Measurements from ENCODE around the gene MAP2.
"Not testable (repeated sequence)": the region's sequence is repeated elsewhere in the genome, so short reads cannot be mapped to it uniquely, and the experiment has no call there.

The MAP2 gene

DNA sequence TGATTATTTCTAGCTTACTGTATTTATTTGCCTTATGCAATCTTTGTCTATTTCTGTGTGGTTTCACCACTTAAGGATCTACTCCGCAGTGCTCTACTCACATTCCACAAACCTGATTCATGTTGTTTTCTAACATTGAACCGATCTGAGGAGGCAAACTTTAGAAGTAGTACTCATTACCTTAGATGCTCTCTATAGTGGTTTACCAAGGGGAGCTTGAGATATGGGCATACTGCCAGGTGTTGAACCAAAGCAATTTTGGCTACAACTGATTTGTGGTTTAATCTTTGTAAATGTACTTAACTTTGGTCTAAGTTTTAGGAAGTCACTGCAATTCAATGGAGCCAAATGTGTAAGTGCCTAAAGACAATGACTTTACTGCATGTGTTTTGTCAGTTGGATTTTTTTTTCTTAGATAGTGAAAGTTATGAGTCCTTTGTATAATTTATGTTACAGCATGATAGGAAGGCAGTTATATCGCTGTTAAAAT is 50.1 kb downstream of the MAP2 start:
- peak; percentile 97 for DNase-seq (ENCODE audit: low read depth)

- no peak for DNase-seq (ENCODE audit: low read depth)
These were observed 51.1 kb downstream of the MAP2 start for GRCh38 chr2:209474960-209475359.

- DNase-seq (ENCODE audit: low read depth): peak; percentile 69
These were observed 52.7 kb downstream of the MAP2 start for GRCh38 chr2:209476367-209477208.

- DNase-seq (ENCODE audit: low read depth): not testable (repeated sequence)
These were observed 68.4 kb downstream of the MAP2 start for GRCh38 chr2:209492296-209492695.

GRCh38 chr2:209495068-209495620 is 71.3 kb downstream of the MAP2 start:
- DNase-seq (ENCODE audit: low read depth): not testable (repeated sequence)

DNA sequence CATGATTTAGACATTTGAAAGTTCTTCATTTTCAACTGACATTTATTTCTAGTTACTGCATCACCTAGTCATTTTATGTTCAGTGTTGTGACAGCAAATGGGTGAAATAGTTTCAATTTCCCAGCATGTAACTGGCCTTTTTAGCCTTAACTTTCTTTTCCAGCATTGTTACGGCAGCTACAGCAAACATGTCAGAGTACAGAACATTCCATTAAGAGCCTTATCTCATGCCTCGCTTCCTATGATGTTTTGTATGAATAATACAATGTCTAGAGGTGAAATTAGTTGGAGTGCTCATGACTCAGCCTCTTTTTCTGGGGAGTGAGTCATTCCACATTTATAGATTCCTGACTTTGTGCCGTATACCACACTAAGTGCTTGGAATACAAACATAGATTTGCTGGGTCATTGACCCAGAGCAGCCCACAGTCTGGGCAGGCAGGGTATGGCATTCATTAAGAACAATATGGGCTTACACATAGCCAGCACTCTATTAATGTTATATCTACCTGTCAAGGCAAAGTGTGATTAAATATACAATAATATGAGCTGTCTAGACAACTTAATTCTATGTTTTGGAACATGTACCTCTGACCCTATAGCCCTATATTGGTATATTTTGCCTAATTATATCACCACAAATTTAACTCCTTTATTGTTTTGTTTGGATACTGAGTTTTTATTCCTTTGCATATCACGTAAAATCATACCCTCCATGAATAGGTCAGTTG is 72.2 kb downstream of the MAP2 start:
- peak; percentile 98 for DNase-seq (ENCODE audit: low read depth)

- peak; percentile 43 for DNase-seq (ENCODE audit: low read depth)
These were observed 72.7 kb downstream of the MAP2 start for GRCh38 chr2:209496586-209496982.

- DNase-seq (ENCODE audit: low read depth): no peak
These were observed 74.8 kb downstream of the MAP2 start for GRCh38 chr2:209498614-209499013.

DNA sequence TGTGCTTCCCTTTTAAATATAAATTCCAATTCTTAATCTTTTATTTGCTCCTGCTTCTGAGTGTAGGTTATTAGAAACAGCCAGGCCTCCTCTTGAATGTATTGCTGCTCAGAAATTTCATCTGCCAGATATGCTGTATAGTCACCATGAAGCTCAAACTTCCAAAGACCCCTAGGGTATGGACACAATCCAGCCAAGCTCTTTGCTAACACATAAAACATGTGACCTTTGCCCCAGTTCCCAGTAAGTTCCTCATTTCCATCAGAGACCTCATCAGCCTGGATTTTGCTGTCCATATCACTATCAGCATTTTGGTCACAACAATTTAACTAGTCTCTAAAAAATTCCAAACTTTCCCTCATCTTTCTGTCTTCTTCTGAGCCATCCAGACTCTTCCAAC is 75.2 kb downstream of the MAP2 start:
- peak; percentile 49 for DNase-seq (ENCODE audit: low read depth)

DNA sequence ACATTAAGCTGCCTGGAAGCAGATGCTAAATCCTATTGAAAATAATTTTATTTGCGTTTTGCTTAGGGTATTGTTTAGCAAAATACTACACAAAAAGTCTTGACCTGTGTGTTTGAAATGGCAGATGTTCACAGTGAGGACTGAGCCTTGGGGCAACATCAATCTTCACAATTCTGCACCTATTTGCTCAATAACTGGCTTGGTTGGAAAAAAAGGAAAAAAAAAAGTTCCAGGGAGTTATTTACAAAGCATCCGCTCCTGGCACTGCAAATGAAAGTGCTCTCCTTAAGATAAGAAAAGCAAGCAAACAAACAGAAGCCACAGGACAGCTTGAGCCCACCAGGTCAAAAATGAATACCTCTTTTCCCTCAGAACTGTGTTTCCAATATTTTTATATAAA is 77.7 kb downstream of the MAP2 start:
- DNase-seq (ENCODE audit: low read depth): no peak

DNA sequence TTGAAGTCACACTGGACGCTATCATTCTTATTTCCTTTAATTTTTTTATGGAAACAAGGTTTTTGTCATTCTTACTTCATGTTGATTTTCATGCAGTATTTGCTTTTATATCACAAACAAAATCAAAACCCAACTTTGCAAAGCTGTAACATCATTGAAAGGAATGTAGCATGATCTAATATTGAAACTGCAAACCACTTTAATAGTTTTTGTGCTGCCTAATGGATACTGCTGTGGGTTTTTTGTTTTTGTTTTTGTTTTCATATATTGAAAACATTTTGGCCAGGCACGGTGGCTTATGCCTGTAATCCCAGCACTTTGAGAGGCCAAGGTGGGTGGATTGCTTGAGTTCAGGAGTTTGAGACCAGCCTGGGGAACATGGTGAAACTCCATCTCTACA is 81.6 kb downstream of the MAP2 start:
- no peak for DNase-seq (ENCODE audit: low read depth)

- DNase-seq (ENCODE audit: low read depth): no peak
These were observed 84.4 kb downstream of the MAP2 start for GRCh38 chr2:209508255-209508654.

- DNase-seq (ENCODE audit: low read depth): no peak
These were observed 87.8 kb downstream of the MAP2 start for GRCh38 chr2:209511637-209512036.

- no peak for DNase-seq (ENCODE audit: low read depth)
These were observed 89.1 kb downstream of the MAP2 start for GRCh38 chr2:209512971-209513370.

- no peak for DNase-seq (ENCODE audit: low read depth)
These were observed 93.6 kb downstream of the MAP2 start for GRCh38 chr2:209517436-209517835.

DNA sequence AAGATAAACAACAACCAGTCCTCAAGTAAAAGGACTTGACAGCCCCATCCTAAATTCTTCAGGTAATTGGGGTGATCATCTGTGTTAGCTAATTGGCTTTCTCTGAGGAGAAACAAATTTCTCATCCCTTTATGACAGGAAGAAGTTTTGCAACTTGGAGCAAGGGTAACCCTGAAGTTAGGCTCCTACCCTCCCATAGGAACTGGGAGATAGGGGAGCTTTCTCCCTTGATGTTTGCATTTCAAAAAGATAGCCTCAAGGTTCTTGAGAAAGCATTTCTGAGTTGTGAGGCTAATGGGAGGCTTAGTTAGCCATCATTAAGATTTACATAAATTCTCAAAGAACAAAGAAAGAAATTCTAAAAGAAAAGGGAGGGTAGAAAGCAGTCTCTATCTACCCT is 95.4 kb downstream of the MAP2 start:
- no peak for DNase-seq (ENCODE audit: low read depth)

- DNase-seq (ENCODE audit: low read depth): no peak
These were observed 96.1 kb downstream of the MAP2 start for GRCh38 chr2:209519906-209520305.

- no peak for DNase-seq (ENCODE audit: low read depth)
These were observed 99.3 kb downstream of the MAP2 start for GRCh38 chr2:209523041-209523740.

- no peak for DNase-seq (ENCODE audit: low read depth)
These were observed 100.0 kb downstream of the MAP2 start for GRCh38 chr2:209523867-209524266.

DNA sequence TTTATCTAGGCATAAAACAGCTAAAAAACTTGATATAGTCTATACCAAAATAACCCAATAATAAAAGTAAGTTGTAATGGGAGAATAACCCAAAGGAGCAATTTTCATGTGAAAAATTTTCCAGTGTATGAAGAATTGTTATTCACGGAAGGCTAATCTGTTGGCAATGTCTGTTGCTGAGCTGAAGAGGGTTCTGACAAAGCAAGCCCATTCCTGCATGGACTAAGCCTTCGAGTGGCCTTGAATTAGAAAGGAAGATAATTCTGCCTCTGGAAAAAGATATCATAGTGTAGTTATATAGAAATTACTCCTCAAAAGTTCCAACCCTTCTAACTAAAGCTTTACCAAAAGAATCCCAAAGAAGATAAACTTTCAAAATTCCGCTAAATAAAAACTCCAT is 101.5 kb downstream of the MAP2 start:
- peak; percentile 33 for DNase-seq (ENCODE audit: low read depth)

DNA sequence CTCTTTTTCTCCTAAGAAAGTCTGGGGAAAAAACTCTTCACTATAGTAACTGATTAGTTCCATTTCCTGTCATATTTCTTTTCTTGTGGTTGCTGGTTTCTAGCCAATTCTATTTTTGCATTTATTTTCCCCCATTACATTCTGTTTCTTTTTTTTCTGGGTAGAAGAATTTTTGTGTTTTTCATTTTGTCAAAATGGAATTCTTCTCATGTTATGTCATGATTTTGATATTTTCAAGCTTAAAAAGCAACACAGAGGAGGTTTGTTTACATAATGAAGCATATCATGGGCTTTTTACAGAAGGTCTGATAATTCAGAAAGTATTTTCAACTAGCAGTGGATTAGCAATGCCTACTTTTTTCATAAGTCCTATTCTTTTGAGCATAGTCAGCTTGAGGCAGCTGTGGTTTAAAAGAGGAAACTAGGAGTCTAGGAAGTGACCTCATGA is 102.0 kb downstream of the MAP2 start:
- peak; percentile 92 for DNase-seq (ENCODE audit: low read depth)

- no peak for DNase-seq (ENCODE audit: low read depth)
These were observed 102.7 kb downstream of the MAP2 start for GRCh38 chr2:209526561-209526960.
